Gastrocnemius medialis (tissue), 4 donors: ENCODE results near the gene RSPRY1. TPM values are rescaled to one million over a fixed set of nuclear protein-coding genes. Genes with fewer than 3 reads are reported as not detected.

Experiments
- ATAC-seq, 2 donors: fragments of 150-250 bp; one replicate each; pipeline ENCODE4 v1.9.1; 2016
- DNase-seq, 2 donors: peaks; one replicate each; pipeline ENCODE4 v3.0.0-alpha.2; 2019
- H3K27ac ChIP-seq, 4 donors: fragments of 200-600 bp; sonication (generic); 1 replicate in 1 of 4; 2 replicates in 3 of 4; pipeline ENCODE4 v1.5.1; 2016 to 2018; ENCODE audit warnings: mild to moderate bottlenecking in 2 of 4, moderate library complexity in 1 of 4
- H3K27me3 ChIP-seq, 3 donors: fragments of 200-600 bp; sonication (generic) in 2 of 3; 1 replicate in 1 of 3; 2 replicates in 2 of 3; pipeline versions ENCODE4 v1.5.1 to v1.6.0; 2016 to 2019; ENCODE audit warnings: mild to moderate bottlenecking in 1 of 3, moderate library complexity in 1 of 3
- H3K36me3 ChIP-seq, 2 donors: fragments of 200-600 bp; sonication (generic) in 1 of 2; one replicate each; pipeline ENCODE4 v1.5.1; 2017 to 2018
- H3K4me1 ChIP-seq, 2 donors: fragments of 200-600 bp; sonication (generic) in 1 of 2; one replicate each; pipeline ENCODE4 v1.5.1; 2016 to 2017; ENCODE audit warnings: mild to moderate bottlenecking in 2 of 2
- H3K4me3 ChIP-seq, 4 donors: fragments of 200-600 bp; sonication (generic) in 3 of 4; 1 replicate in 1 of 4; 2 replicates in 3 of 4; pipeline ENCODE4 v1.5.1; 2016 to 2019; ENCODE audit warnings: mild to moderate bottlenecking in 2 of 4
- H3K9me3 ChIP-seq, 3 donors: fragments of 200-600 bp; sonication (generic) in 2 of 3; 1 replicate in 1 of 3; 2 replicates in 2 of 3; pipeline ENCODE4 v1.5.1; 2016 to 2019
- POLR2A ChIP-seq, 2 donors: fragments of 450-650 bp; IDR thresholded peaks; one replicate each; pipeline ENCODE4 v1.6.1; 2017; ENCODE audit warnings: antibody characterized with exemption in 2 of 2, mild to moderate bottlenecking in 2 of 2, moderate library complexity in 2 of 2
- in situ Hi-C, 4 donors: fragments of 200-750 bp; cut with MboI; loops; one replicate each; pipeline versions ENCODE4 v1.15.0 to v1.8.0; 2017; ENCODE audit warnings: low sequenced_read_pairs in 4 of 4
- intact Hi-C: fragments of 100-400 bp; cut with DNase I; formaldehyde crosslinking; loops from one replicate; pipeline ENCODE4 v1.15.1; 2023; ENCODE audit warnings: low total_unique reads
- total RNA-seq, 4 donors: library from RNA; depleted of rRNA; stranded (reverse); fragments of >200 nt; gene quantifications; one replicate each; pipeline versions ENCODE4 v1.1.0 to v1.2.3, GENCODE V29; 2016
- TF ChIP-seq, protein P1 (sequence below), 5 experiments: fragments of 450-650 bp in 3 of 5; fragments of 200-600 bp in 2 of 5; sonication (generic) in 2 of 5; IDR thresholded peaks in 4 of 5; conservative IDR thresholded peaks in 1 of 5; 1 replicate in 4 of 5; 2 replicates in 1 of 5; pipeline ENCODE4 v1.5.1; 2016 to 2019; ENCODE audit warnings: antibody characterized with exemption in 5 of 5, mild to moderate bottlenecking in 3 of 5, moderate library complexity in 3 of 5

The RSPRY1 gene
- total RNA-seq, 4 donors from 2014 or later = 15.4 to 24.1 (median 20.7) TPM

- ATAC-seq = no peak
- intact Hi-C loops = no loop called here
- peaks cover 12 to 22% (median 15%) of the 10 kb centered on the region in 3 donors for H3K27me3 ChIP-seq
These were observed 93.9 kb downstream of the RSPRY1 start for GRCh38 chr16:57279780-57280638.

GRCh38 chr16:57281791-57282190, 95.7 kb downstream of the RSPRY1 start:
- in situ Hi-C loops (no loop called here), intact Hi-C loops (no loop called here)
- TF ChIP-seq, protein P1, sequence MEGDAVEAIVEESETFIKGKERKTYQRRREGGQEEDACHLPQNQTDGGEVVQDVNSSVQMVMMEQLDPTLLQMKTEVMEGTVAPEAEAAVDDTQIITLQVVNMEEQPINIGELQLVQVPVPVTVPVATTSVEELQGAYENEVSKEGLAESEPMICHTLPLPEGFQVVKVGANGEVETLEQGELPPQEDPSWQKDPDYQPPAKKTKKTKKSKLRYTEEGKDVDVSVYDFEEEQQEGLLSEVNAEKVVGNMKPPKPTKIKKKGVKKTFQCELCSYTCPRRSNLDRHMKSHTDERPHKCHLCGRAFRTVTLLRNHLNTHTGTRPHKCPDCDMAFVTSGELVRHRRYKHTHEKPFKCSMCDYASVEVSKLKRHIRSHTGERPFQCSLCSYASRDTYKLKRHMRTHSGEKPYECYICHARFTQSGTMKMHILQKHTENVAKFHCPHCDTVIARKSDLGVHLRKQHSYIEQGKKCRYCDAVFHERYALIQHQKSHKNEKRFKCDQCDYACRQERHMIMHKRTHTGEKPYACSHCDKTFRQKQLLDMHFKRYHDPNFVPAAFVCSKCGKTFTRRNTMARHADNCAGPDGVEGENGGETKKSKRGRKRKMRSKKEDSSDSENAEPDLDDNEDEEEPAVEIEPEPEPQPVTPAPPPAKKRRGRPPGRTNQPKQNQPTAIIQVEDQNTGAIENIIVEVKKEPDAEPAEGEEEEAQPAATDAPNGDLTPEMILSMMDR (IDR thresholded peaks at IDR 0.05 in 4 of 5, conservative IDR thresholded peaks at IDR 0.05 in 1 of 5) = no peak
- Histone ChIP-seq H3K4me3 (no peak overlapping the region), H3K27ac (no peak overlapping the region), H3K9me3 (no peaks in the 10 kb centered on the region), H3K27me3 (peaks cover 12 to 22% (median 17%) of the 10 kb centered on the region in 3 donors), H3K4me1 (peaks cover 0 to 4% of the 10 kb centered on the region in 2 donors), H3K36me3 (no peaks in the 10 kb centered on the region)
- no peak for ATAC-seq
- DNase-seq = no peak

More at GRCh38 chr16:57279780-57280638, 93.9 kb downstream of the RSPRY1 start:
- Histone ChIP-seq H3K4me1 (peaks cover 0 to 3% of the 10 kb centered on the region in 2 donors), H3K9me3 (no peaks in the 10 kb centered on the region), H3K4me3 (no peak overlapping the region), H3K27ac (no peak overlapping the region), H3K36me3 (no peaks in the 10 kb centered on the region)
- in situ Hi-C loops = no loop called here
- DNase-seq = no peak
- TF ChIP-seq, protein P1 (IDR thresholded peaks at IDR 0.05 in 4 of 5, conservative IDR thresholded peaks at IDR 0.05 in 1 of 5) = no peak
- TF ChIP-seq POLR2A (IDR thresholded peaks at IDR 0.05) = no peak

- peaks cover 0 to 4% of the 10 kb centered on the region in 2 donors for H3K4me1 ChIP-seq
- no peaks in the 10 kb centered on the region for H3K9me3 ChIP-seq
- TF ChIP-seq, protein P1 (IDR thresholded peaks at IDR 0.05 in 4 of 5, conservative IDR thresholded peaks at IDR 0.05 in 1 of 5) = no peak
- no peak for TF ChIP-seq POLR2A (IDR thresholded peaks at IDR 0.05)
- peak overlapping the region in 1 of 4 donors; percentile 28 for H3K27ac ChIP-seq
- in situ Hi-C loops = no loop called here
- no peak for DNase-seq
- intact Hi-C loops = no loop called here
- ATAC-seq = no peak
- no peaks in the 10 kb centered on the region for H3K36me3 ChIP-seq
- peak overlapping the region in 1 of 4 donors; percentile 57 for H3K4me3 ChIP-seq
- H3K27me3 ChIP-seq = peaks cover 12 to 22% (median 17%) of the 10 kb centered on the region in 3 donors
These were observed 96.5 kb downstream of the RSPRY1 start for GRCh38 chr16:57282510-57283213.

DNA sequence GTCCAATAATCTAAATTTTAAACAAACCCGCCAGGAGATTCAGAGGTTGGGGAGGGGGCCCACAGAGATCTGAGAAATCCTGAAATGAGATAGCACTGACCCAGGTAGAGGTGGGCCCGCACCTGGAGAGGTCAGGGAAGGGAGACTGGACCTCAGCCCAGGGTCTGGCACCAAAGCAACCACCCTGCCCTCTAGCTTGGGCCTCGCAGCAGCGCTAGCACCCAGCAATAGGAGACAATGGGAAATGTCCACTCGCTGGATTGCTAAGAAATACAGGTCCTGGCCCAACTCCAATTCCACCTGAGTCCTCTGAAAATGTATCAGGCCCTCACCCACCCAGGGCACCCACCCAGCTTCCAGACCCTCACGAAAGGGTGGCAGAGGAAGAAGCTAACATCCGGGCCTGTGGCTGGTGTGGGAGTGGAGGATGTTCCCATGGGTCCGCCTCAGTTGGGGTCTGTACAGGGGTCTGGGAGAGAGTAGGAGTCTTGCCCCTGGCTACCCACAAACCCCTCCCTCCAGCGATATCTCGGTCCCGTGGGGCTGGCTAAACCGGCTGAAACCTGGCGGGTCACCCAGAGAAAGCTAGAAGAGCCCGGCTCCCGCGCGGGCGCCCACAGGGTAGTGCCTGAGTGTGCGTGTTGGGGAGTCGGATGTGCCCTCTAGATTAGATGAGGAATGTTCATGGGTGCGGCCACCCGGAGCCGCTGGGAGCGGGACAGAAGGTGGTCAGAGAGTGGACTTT, 97.3 kb downstream of the RSPRY1 start:
- H3K36me3 ChIP-seq = no peaks in the 10 kb centered on the region
- intact Hi-C loops = no loop called here
- H3K9me3 ChIP-seq = no peaks in the 10 kb centered on the region
- peaks cover 0 to 4% of the 10 kb centered on the region in 2 donors for H3K4me1 ChIP-seq
- TF ChIP-seq, protein P1 (IDR thresholded peaks at IDR 0.05 in 4 of 5, conservative IDR thresholded peaks at IDR 0.05 in 1 of 5) = no peak
- TF ChIP-seq POLR2A (IDR thresholded peaks at IDR 0.05) = no peak
- no peak for ATAC-seq
- H3K4me3 ChIP-seq = peak overlapping the region in 2 of 4 donors; percentile 57 to 65
- no peak for DNase-seq
- H3K27ac ChIP-seq = peak overlapping the region in 1 of 4 donors; percentile 28
- H3K27me3 ChIP-seq = peaks cover 12 to 22% (median 17%) of the 10 kb centered on the region in 3 donors
- in situ Hi-C loops = no loop called here
